ENCODE results near the gene GALNT11.

The GALNT11 gene

DNA sequence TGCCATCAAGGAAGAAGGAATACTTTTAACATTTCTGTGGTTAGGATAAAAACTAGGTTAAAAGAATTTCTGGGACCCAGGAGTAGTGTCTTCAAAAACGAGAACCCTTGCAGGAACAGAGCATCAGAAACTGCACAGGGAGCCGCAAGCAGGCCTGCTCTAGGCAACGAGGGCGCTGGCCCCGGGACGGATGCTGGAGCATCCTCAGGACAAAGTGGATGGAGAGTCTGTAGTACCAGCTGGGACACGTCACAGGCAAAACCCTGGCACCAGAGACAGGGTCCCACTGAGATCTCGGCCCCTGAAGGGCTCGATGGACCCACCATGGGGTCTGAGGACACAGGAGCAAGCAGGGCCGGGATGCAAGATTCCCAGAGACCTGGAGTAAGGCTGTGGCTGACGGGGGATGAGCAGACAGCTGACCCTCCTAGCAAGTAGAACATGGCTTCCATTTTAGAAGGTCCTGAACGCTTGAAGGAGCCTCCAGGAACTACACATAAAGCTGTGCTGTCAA lies 106.6 kb downstream of the GALNT11 start:
- no peak overlapping the region for H3K4me3 ChIP-seq (ENCODE audit: low read length)
- no peak for DNase-seq (ENCODE audit: low read depth)
- TF ChIP-seq, protein P1, sequence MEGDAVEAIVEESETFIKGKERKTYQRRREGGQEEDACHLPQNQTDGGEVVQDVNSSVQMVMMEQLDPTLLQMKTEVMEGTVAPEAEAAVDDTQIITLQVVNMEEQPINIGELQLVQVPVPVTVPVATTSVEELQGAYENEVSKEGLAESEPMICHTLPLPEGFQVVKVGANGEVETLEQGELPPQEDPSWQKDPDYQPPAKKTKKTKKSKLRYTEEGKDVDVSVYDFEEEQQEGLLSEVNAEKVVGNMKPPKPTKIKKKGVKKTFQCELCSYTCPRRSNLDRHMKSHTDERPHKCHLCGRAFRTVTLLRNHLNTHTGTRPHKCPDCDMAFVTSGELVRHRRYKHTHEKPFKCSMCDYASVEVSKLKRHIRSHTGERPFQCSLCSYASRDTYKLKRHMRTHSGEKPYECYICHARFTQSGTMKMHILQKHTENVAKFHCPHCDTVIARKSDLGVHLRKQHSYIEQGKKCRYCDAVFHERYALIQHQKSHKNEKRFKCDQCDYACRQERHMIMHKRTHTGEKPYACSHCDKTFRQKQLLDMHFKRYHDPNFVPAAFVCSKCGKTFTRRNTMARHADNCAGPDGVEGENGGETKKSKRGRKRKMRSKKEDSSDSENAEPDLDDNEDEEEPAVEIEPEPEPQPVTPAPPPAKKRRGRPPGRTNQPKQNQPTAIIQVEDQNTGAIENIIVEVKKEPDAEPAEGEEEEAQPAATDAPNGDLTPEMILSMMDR (conservative IDR thresholded peaks at IDR 0.05; ENCODE audit: low read length): no peak

DNA sequence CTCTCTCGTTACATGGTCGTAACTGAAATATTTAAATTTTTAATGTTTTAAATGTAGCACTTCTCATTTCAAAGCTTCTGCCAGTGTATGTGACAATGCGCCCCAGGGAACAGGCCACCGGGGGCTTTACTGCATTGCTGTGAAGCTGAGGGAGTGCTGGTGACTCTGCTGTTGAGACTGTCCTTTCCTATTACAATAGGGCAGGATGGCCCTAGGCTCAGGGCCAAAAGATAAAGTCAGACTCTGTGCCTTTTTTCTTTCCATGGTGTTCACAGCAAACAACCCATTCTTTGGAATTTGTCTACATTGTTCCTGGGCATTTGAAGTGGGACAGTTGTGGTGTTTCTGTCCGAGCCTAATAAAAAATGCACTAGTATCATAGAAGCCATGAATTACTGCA lies 107.3 kb downstream of the GALNT11 start:
- no peak overlapping the region for H3K4me3 ChIP-seq (ENCODE audit: low read length)
- DNase-seq (ENCODE audit: low read depth): no peak
- TF ChIP-seq, protein P1 (conservative IDR thresholded peaks at IDR 0.05; ENCODE audit: low read length): no peak

DNA sequence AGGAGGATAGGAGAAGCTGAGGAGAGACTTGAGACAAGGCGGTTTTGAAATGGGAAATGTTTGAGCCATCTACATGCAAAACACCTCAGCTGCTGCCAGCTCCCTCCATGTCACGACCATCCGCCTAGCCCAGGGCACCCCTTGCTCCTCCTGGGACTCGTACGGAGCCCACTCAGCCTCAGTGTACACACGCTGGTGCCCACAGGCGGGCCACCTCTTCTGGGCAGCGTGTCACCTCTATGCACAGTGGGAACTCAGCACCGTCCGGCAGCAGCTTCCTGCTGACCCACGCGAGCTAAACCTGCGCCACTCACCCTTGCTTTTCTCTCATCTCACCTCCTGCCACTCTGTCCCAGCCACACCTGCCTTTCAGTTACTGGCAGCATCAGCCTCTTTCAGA lies 108.3 kb downstream of the GALNT11 start:
- H3K4me3 ChIP-seq (ENCODE audit: low read length): no peak overlapping the region
- DNase-seq (ENCODE audit: low read depth): no peak
- TF ChIP-seq, protein P1 (conservative IDR thresholded peaks at IDR 0.05; ENCODE audit: low read length): no peak

DNA sequence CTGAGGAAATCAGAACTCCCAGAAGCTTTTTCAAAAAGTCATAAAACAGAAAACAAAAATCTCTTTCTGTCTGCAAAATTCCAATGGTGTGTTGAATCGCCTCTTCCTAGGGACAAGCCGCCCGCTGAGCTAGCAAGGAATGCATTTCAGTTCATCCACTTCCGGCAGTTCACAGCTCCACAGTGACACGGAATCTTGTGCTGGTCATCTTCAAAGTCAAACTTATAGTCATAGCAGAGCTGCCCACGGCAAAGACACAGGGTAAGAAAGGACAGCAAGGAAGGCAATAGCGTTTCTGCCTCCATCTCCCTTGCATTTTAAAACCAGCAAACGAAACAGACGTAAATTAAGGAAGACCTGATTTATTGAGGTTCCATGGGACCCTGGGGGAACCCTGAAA lies 111.2 kb downstream of the GALNT11 start:
- DNase-seq (ENCODE audit: low read depth): peak; percentile 41
- no peak overlapping the region for H3K4me3 ChIP-seq (ENCODE audit: low read length)
- TF ChIP-seq, protein P1 (conservative IDR thresholded peaks at IDR 0.05; ENCODE audit: low read length): no peak

DNA sequence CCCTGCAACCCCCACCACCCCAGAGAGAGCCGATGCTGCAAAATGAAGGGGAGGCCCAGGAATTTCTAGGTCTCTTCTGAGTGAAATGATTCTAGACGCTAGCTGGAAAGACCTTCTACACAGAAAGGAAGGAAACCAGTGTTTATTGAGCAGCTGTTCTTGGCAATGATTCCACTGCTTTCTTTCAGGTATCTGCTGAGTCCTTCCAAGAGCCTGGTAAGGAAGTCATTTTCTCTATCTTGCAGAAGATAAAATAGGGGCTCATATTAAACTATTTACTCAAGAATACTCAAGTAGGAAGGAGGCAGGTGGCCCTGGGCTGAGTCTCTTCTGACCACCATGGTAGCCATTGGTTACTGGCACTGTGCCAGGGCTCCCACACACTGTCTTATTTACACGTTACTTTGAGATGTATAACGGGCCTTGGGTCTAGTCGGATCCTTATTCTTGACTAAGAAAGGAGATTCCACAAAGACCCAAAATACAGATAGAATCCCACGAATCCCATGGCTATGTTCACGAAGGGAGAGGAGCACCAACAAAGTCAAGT lies 112.1 kb downstream of the GALNT11 start:
- no peak overlapping the region for H3K4me3 ChIP-seq (ENCODE audit: low read length)
- no peak for DNase-seq (ENCODE audit: low read depth)
- TF ChIP-seq, protein P1 (conservative IDR thresholded peaks at IDR 0.05; ENCODE audit: low read length): no peak

GRCh38 chr7:152140067-152140466 lies 114.6 kb downstream of the GALNT11 start:
- TF ChIP-seq, protein P1 (conservative IDR thresholded peaks at IDR 0.05; ENCODE audit: low read length): no peak
- DNase-seq (ENCODE audit: low read depth): no peak
- H3K4me3 ChIP-seq (ENCODE audit: low read length): no peak overlapping the region

DNA sequence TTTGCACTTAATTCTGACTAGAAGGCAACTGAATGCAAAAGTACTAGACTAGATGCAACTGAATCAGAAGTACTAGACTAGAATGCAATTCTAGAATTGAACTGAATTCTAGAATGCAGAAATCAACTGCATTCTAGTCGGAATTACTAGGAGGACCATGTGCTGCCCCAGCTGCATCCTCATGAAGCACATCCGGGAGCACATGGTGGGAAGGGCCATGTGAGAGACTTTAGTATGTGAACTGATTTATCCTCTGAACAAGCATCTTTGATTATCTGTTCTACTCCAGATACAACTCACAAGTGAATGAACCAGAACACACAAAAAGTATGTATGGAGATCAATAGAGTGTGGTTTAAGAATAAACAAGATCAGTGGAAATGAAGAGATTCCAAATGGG lies 115.1 kb downstream of the GALNT11 start:
- TF ChIP-seq, protein P1 (conservative IDR thresholded peaks at IDR 0.05; ENCODE audit: low read length): no peak
- no peak overlapping the region for H3K4me3 ChIP-seq (ENCODE audit: low read length)
- DNase-seq (ENCODE audit: low read depth): no peak
